ENCODE results near the gene IL17D. TPM values are rescaled to one million over a fixed set of nuclear protein-coding genes. Genes with fewer than 3 reads are reported as not detected.

Gene IL17D
- 1.3 and 2.6 TPM in 2 replicates for total RNA-seq

GRCh38 chr13:20702915-20703779 is at the start of gene IL17D:
IL17D (plus strand) TSS chr13:20703699; CDS start chr13:20704002, 303 bp downstream.

Other genes starting within 250 kb of the IL17D start
- 22.2 TPM in 2 replicates for gene CRYL1, start 177.8 kb upstream of the IL17D start, total RNA-seq
- 13.8 and 15.2 TPM in 2 replicates for gene IFT88, start 136.5 kb upstream of the IL17D start, total RNA-seq
- gene EEF1AKMT1, start 70.3 kb downstream of the IL17D start, total RNA-seq, result 7.7 and 8.1 TPM in 2 replicates
- 12.7 and 13.7 TPM in 2 replicates for gene XPO4, start 199.0 kb downstream of the IL17D start, total RNA-seq